Activated T-cell treated with anti-CD3 and anti-CD28 coated beads for 1 hour (primary cell): ENCODE data around the gene AIFM3.
"Not testable (repeated sequence)": the region's sequence is repeated elsewhere in the genome, so short reads cannot be mapped to it uniquely, and the experiment has no call there.

Source experiments
- DNase-seq: peaks from one replicate; pipeline ENCODE4 v3.0.0-alpha.2; 2020; ENCODE audit warnings: low read depth

AIFM3 gene

DNA sequence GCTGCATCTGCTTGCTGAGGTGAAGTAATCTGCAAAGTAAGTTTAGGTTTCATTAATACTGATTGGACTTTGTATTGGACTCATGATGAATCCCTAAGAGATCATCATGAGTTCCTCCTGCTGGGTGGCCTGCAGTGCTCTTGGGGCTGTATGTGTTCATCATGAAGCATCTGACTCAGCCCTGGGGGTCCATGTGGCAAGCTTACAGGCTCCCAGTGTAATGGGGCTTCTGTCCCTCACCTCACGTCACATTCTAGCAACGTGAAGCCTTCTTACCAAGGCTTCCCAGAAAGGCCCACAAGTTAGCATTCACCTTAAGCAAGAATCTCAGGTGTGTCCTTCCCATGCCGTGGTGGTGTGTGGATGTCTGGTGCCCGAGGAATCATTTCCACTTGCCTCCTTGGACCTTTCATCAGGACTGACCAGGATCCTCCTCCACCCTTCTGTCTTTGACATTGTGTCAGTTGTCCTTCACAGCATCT is 26.1 kb upstream of the AIFM3 start:
- no peak for DNase-seq

DNA sequence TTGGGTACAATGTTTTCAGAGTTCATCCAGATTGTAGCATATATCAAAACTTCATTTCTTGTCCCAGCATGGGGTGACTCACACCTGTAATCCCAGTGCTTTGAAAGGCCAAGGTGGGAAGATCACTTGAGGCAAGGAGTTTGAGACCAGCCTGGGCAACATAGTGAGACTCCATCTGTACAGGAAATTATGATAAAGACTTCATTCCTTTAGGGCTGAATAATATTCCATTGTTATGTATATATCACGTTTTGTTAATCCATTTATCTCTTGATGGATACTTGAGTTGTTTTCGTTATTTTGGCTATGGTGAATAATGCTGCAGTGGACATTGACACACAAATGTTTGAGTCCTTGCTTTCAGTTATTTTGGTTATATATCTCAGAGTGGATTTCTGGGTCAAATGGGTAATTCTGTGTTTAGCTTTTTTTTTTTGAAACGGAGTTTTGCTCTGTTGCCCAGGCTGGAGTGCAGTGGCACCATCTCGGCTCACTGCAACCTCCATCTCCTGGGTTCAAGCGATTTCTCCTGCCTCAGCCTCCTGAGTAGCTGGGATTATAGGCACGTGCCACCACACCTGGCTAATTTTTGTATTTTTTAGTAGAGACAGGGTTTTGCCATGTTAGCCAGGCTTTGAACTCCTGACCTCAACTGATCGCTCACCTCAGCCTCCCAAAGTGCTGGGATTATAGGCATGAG is 24.7 kb upstream of the AIFM3 start:
- DNase-seq: not testable (repeated sequence)

DNA sequence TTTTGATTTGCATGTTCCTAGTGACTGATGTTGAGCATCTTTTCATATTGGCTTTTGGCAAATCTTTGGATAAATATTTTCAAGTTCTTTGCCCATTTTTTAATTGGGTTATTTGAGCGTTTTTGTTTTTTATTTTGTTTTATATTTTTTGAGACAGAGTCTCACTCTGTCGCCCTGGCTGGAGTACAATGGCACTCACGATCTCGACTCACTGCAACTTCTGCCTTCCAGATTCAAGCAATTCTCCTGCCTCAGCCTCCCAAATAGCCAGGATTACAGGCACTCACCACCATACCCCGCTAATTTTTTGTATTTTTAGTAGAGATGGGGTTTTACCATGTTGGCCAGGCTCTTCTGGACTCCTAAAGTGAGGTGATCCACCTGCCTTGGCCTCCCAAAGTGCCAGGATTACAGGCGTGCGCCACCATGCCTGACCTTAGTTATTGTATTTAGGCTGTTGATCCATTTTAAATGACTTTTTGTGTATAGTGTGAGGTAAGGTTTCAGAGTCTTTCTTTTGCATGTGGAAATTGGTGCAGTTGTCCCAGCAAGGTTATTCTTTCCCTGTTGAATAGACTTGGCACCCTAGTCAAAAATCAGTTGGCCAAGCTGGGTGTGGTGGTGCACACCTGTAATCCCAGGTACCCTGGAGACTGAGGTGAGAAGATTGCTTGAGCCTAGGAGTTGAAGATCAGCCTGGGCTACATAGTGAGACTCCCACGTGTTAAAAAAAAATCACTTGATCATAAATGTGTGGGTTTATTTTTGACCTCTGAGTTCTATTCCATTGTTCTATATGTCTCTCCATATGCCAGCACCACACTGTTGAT is 23.7 kb upstream of the AIFM3 start:
- DNase-seq: no peak

DNA sequence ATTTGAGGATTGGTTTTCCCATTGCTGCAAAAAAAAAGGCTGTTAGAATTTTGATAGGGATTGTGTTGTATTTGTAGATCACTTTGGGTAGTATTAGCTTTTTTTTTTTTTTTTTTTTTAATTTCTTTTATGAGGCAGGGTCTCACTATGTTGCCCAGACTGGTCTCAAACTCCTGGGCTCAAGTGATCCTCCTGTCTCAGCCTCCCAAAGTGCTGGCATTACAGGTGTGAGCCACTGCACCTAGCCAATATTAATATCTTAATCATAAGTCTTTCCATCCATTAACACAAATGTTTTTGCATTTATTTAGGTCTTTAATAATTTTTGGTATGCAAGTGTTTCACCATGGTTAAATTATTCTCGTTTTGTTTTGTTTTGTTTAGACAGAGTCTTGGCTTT is 23.0 kb upstream of the AIFM3 start:
- no peak for DNase-seq

DNA sequence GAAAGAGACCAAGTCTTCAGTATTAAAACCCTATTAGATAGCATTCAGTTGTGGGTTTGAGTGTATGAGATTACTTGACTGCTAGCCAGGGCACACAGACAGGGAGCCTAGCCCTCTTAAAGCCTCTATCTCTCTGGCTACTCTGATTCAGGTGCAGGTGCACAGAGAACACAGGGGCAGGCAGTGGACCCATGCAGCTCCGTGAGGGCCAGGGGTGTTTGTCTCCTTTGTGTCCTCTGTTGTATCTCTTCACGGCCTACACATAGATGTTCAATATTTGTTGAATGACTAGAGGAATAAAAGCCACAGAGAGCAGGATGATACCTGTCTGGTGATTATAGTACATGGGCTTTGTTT is 21.5 kb upstream of the AIFM3 start:
- DNase-seq: no peak

DNA sequence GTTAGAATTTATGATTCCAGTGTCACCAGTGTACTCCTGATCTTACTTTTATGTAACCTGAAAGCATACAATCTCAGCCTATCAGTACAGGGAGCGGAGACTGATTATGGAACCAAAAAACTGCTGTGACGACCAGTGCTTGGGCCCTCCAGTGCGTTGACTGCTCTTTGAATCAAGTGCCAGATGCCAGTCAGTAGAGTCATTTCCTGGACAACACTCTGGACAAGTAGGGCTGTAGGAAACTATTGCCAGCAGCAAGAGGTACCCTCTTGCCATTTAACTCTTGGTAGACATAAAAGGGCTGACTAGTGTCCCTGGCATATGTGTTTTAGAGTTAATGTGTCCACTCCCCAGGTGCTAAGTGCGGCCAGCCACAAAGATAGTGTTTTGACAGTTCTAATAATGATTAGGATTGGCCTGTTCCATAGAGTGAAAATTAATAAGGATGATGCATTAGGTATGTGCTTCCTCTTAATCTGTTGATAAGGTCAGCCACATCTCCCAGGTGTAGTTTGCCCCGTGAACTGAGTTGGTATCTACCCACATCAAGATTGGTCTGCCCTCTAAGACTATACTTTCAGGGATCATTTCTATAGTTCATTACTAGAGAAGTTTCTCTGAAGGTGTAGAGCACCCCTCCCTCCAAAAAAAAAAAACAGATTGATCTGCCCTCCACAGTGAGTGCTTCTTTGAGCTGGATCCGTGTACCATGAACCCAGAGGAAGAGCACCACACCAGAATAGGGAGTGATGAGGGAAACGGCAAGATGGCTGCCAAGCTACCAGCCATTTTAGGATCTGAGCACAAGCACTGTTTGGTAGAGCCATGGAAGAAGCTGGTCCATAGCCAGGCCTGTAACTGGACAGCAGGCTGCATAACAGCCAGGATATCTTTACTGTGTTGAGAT is 20.7 kb upstream of the AIFM3 start:
- DNase-seq: no peak

DNA sequence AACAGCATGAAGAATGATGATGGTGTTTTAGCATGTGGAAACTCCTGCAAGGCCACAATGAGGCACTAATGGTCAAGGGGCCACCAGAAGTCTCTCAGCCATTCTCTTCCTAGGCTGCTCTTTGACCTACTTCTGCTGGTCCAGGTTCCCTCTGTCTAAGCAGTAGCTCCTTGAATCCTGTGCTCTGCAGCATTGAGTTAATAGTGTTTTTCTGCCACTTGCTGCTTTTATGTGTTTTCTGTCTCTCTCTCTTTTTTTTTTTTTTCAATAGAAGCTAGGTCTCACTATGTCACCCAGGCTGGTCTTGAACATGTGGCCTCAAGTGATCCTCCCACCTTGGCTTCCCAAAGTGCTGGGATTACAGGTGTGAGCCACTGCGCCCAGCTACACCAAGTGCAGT is 20.1 kb upstream of the AIFM3 start:
- DNase-seq: no peak

DNA sequence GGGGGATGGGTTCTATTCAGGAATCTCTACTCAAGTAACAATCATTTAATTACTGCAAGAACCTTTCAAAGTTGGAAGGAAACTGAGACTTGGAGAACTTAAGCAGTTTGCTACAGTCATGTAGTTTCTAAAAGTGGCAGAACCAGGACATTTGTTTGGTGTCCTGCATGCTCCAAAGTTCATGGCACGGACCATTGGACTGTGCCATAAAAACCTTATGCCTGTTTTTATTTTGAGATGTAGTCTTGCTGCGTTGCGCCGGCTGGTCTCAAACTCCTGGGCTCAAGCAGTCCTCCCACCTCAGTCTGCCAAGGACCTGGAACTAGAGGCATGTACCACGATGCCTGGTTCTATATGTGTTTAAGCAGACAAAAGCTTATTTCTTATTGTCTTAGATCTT is 18.6 kb upstream of the AIFM3 start:
- DNase-seq: no peak

DNA sequence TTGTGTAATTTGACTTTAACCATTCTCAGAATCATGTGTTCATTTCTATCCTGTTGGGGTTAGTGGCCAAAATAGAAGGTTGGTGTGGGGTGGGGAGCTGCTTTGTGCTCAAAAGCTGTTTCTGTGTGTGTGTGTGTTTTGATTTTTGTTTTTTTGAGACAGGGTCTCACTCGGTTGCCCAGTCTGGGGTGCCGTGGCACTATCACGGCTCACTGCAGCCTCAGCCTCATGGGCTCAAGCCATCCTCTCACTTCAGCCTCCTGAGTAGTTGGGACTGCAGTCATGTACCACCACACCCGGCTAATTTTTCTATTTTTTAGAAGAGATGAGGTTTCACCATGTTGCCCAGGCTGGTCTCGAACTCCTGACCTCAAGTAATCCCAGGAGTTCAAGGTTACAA is 18.1 kb upstream of the AIFM3 start:
- DNase-seq: no peak

DNA sequence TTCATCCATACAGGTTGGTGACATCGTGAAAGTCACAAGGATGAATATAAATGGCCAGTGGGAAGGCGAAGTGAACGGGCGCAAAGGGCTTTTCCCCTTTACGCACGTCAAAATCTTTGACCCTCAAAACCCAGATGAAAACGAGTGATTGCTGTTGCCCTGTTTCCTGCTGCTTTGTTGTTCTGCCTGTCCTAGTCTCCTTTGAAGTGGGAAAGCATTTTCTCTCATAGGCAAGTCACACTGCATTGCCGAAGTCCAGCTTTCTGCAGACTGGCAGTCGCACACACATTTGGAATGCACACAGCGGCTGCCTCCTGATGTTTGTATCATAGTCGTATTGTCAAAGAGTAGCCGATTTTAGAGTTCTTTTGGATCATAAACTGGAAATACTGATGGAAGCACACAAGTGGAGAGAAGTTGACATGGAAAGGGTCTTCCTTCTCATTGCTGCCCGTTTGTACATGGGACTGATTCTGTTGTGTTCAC is 17.3 kb upstream of the AIFM3 start:
- DNase-seq: no peak

DNA sequence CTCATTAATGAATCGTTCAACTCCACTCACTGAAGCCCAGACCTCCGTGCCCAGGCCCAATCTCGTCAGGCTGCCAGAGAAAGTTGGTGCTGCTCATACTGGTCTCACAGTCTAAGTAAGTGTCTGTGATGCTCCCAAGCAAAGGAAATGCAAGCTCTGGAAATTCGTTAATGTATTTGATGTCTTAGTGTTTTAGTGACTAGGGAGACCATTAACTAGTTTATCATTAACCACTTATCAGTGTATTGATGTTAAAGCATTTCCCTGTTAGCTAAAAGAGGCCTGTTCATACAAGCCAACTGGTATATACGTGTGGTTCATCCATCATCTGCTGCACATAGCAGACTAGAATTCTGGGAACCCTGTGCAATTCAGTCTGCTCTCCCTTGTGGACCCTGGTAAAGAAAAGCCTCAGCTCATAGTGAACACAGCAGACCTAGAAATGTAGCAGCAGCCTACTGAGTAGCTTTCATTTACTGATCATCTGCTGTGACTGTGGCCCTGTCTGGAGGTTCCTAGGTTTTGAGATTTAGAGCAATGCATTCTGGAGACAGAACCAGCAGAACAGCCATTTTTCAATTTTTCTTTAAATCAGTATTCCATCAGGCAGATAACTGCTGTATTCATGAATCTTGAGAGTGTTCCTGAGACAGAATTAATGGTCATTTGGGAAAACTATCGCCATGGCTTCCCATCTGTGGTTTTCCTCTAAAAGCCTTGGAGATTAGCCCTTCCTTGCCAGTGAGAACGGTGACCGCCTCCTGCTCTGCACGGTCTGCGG is 15.7 kb upstream of the AIFM3 start:
- no peak for DNase-seq

DNA sequence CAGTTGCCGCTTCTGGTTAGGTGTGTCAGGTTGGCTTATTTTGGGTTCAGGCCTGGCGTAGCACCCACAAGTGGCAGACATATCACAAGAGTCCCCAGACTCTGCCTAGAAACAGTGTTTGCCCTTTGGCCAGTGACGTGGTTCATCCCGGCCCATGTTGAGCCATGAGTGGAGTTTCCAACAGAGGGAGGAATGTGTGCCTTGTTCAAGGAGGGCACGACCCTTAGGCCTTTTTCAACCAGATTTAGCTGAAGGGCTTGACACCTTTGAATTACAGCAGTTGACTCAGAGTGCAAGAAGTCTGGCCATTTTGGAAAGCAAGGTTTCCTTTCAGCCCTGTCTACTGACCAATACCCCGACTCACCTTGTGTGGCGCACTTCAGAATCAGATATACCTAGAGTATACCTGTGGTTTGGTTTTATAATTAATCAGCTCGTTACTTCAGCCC is 15.1 kb upstream of the AIFM3 start:
- no peak for DNase-seq

DNA sequence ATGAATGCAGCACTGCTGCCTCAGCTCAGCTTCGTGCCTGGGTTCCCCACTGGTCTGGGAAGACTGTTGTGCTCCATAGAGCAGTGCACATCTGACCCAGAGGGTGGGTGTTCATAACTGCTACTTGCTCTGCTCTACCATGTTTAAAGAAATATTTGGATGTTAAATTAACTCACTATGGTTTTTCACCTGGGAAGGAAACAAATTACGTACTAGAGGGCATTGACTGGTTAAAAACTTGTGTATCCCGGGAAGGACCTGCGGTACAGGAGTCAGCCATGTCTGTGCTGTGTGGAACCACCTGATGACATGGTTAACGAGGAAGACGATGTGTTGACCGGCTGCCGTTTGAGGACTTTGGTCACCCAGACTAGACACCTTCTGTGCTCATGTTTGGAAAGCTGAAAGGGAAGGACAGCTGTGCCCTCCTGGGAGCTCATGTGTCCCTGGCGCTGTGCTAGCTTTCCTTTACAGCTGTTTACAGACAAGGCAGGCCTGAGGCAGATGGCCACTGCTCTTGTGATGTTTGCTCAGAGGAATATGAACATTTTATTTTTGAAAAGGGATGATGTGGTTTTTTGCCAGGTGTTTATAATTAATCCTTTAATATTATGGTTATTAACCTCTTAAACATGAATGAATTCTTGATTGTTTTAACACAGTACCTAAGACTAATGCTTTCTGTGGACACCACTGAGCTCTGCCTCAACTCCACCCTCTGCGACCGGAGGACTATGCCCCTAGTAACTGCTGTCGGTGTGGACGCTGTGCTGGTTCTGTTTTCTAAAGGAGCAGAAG is 14.3 kb upstream of the AIFM3 start:
- no peak for DNase-seq

DNA sequence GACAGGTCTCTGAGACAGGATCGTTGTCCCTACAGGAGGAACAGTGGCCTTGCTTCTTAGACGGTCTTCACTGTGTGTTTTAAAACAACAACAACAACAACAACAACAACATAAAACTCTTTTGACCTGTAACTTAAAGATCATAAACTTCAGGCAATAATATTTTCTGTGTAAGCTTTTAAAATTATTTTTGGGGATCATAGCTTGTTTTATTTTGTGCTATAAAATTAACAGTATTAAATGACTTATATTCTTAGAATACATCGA is 13.8 kb upstream of the AIFM3 start:
- no peak for DNase-seq

DNA sequence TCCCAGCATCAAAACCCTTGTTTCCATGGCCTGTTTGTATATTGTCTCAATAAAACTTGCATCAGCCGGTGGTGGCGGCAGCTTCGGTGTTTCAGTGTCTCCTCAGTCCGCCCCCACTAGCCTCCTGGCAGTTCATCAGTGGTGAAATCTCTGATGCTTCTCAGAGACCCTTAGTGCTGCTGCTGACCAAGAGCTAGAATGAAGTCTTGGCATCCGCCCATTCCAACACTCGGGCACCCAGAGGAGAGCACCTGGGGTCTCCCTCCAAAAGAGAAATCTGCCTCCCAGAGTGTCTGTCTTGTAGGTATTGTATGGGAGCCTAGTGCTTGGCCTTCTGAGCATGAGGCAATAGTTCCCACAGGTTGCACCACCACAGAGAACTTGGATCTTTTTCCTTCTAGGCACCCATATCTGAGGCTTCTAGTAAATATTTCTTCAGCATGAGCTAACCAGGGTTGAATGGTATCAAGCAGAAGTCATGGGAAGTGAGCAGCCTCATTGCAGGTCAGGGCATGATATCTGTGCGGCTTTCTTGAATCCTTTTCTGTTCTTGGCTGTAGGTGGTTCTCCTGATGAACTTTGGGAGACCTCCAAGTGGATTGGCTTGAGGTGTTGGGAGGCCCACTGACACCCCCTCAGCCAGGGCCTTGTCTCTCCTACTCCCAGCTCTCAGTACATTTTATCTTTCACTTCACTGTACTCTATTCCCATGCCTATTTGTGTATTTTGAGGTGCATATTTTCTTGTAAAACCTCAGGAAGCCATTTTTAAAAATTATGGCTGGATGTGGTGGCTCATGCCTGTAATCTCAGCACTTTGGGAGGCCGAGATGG is 13.2 kb upstream of the AIFM3 start:
- no peak for DNase-seq

DNA sequence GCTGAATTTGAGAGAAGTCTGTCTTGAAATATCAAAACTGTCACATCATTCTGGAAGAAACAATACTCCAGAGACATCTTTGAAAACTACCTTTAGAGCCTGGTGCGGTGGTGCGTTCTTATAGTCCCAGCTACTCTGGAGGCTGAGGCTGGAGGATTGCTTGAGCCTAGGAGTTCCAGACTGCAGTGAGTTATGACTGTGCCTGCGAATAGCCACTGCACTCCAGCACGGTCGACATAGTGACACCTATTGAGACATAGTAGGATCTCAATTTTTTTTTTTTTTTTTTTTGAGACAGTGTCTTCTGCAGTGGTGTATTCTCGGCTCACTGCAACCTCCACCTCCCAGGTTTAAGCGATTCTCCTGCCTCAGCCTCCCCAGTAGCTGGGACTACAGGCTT is 11.5 kb upstream of the AIFM3 start:
- no peak for DNase-seq

DNA sequence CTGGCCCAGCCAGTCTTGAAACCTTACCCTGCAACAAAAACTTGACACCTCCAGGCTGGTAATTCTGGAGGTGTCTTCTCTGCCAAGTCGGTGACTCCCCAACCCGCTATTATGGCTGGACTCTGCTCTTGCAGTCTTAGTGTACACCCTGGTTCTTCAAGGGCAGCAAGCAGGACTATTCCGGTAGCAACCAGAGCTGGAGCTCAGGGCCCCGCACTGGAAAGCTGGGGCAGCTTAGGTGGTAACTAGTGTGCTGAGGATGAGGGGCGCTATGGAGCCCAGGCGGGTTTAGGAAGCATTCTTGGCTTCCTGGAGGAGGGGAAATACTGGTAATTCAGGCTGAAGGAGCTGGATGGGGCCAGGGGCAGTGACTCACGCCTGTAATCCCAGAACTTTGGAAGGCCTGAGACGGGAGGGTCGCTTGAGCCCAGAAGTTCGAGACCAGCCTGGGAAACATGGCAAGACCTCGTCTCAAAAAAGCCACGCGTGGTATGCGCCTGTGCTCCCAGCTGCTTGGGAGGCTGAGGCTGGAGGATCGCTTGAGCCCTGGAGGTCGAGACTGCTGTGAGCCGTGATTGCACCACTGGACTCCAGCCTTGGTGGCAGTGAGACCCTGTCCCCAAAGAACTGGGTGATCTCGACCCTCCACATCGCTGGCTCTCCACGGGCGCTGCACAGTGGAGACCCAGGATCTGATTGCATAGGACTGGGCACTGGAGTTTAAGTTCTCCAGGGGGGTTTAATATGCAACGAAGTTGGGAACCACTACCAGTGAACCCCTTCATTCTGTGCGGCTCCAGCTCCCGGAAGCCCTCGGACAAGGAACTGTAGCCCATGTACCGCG is 10.6 kb upstream of the AIFM3 start:
- DNase-seq: no peak

DNA sequence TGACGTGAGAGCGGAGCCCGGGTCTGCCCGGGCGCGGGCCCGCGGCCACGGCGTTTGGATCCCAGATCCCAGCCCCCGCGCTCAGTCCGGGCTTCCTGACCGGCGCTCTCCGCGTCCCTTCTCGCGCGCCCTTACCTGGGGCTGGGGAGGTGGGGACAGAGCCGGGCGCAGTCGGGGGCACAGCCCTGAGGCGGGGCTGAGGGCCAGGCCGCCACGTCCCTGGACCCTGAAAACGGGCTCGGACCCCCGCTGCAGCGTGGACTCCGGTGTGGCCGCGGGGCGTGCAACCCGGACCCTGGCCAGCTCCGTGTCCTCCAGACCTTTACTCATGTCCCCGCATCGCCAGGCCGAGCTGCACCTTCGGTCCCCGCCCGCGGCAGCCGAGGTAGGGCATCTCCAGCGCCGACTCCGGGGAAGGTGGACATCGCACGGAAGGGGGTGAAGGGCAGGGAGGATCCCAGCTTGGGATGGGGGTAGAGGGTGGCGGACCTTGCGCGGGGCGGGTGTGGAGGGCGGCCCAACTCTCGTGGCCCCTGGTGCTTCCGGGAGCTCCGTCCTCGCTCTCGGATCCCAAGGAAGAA is 9.9 kb upstream of the AIFM3 start:
- DNase-seq: no peak
